ENCODE measurements around the gene LTBP1. TPM values are rescaled to one million over a fixed set of nuclear protein-coding genes. Genes with fewer than 3 reads are reported as not detected.

The LTBP1 gene
- total RNA-seq, 2 donors from 2014 or later = 19.4 to 23.1 TPM

DNA sequence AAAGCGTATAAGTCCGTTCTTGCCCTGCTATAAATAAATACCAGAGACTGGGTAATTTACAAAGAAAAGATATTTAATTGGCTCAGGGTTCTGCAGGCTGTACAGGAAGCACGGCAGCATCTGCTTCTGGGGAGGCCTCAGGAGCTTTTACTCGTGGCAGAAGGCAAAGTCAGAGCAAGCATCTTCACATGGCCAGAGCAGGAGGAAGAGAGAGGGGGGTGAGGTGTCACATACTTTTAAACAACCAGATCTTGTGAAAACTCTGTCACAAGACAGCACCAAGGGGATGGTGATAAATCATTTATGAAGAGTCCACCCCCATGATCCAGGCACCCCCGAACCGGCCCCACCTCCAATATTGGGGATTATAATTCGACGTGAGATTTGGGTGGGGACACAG lies 130.6 kb downstream of the LTBP1 start:
- Histone ChIP-seq H3K9ac (ENCODE audit: low read depth in 2 of 2, low read length in 2 of 2) (no peak overlapping the region), H3K27ac (no peak overlapping the region), H3K4me3 (no peak overlapping the region), H3K4me1 (no peaks in the 10 kb centered on the region), H3K36me3 (no peaks in the 10 kb centered on the region), H3K27me3 (no peaks in the 10 kb centered on the region), H3K9me3 (no peaks in the 10 kb centered on the region)
- intact Hi-C loops (cut with DNase I) = no loop called here
- DNase-seq = no peak
- TF ChIP-seq, protein P1, sequence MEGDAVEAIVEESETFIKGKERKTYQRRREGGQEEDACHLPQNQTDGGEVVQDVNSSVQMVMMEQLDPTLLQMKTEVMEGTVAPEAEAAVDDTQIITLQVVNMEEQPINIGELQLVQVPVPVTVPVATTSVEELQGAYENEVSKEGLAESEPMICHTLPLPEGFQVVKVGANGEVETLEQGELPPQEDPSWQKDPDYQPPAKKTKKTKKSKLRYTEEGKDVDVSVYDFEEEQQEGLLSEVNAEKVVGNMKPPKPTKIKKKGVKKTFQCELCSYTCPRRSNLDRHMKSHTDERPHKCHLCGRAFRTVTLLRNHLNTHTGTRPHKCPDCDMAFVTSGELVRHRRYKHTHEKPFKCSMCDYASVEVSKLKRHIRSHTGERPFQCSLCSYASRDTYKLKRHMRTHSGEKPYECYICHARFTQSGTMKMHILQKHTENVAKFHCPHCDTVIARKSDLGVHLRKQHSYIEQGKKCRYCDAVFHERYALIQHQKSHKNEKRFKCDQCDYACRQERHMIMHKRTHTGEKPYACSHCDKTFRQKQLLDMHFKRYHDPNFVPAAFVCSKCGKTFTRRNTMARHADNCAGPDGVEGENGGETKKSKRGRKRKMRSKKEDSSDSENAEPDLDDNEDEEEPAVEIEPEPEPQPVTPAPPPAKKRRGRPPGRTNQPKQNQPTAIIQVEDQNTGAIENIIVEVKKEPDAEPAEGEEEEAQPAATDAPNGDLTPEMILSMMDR (IDR thresholded peaks at IDR 0.05) = no peak

DNA sequence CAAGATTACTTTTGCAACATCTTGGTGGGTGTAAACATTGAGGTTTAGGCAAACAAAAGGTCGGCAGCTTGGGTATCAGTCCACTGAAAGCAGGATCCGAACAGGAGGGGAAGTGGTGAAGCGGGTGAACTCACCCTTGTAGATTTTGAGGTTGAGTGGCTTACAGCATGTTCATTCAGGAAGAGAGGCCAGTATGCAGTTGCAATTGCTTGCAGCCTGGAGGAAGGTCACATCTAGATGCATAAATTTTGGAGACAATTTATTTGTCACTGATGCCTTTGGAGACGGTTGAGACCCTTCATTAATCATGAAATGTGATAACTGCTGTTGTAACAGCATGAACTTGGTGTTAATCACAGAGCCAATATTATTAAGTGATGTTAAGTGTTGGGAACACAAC lies 131.1 kb downstream of the LTBP1 start:
- Histone ChIP-seq H3K36me3 (no peaks in the 10 kb centered on the region), H3K9me3 (no peaks in the 10 kb centered on the region), H3K27ac (no peak overlapping the region), H3K4me3 (no peak overlapping the region), H3K9ac (ENCODE audit: low read depth in 2 of 2, low read length in 2 of 2) (no peak overlapping the region), H3K27me3 (no peaks in the 10 kb centered on the region), H3K4me1 (no peaks in the 10 kb centered on the region)
- TF ChIP-seq, protein P1 (IDR thresholded peaks at IDR 0.05) = no peak
- no peak for DNase-seq
- intact Hi-C loops (cut with DNase I) = no loop called here

DNA sequence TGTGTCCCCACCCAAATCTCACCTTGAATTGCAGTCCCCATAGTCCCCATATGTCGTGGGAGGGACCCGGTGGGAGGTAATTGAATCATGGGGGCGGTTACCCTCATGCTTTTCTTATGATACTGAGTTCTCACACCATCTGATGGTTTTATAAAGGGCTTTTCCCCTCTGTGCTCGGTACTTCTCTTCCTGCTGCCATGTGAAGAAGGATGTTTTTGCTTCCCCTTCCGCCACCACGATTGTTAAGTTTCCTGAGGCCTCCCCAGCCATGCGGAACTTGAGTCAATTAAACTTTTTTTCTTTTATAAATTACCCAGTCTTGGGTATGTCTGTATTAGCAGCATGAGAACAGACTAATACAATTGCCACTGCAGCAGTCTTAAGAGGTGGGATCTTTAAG lies 134.9 kb downstream of the LTBP1 start:
- no peaks in the 10 kb centered on the region for H3K27me3 ChIP-seq
- DNase-seq = no peak
- H3K9me3 ChIP-seq = no peaks in the 10 kb centered on the region
- H3K4me3 ChIP-seq = no peak overlapping the region
- H3K27ac ChIP-seq = no peak overlapping the region
- intact Hi-C loops (cut with DNase I) = no loop called here
- H3K9ac ChIP-seq (ENCODE audit: low read depth in 2 of 2, low read length in 2 of 2) = no peak overlapping the region
- no peaks in the 10 kb centered on the region for H3K4me1 ChIP-seq
- H3K36me3 ChIP-seq = no peaks in the 10 kb centered on the region
- TF ChIP-seq, protein P1 (IDR thresholded peaks at IDR 0.05) = no peak

DNA sequence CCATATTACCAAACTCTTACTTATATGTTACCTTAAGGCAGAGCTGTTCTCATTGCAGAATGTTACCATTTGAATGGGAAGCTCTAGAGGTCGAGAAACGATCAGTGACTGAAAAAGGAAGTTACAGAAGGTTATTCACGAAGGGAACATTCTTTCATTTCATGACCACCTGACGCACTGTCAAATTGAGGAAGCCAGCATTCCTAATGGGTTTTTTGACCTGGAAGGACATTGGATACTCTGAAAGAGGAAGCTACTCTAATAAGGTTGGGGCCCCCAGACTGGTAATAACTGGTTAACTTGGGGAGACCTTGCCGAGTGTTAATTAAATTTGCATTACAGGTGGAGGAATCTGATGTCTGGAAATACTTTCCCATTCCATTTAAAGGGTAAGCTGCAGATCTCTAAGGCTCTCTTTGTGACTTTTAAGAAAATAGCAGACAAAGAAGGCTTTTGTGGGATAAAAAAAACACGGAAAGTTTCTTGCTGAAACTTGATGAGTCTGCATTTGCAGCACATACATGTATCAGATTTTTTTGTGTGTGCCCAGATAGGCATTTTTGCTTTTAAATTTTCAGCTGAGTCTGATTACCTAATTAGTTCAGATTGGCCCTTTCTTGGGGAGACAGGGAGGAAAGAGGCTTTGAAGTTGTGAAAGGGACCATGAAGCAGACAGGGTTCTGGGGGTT lies 137.1 kb downstream of the LTBP1 start:
- Histone ChIP-seq H3K27ac (no peak overlapping the region), H3K9ac (ENCODE audit: low read depth in 2 of 2, low read length in 2 of 2) (no peak overlapping the region), H3K36me3 (no peaks in the 10 kb centered on the region), H3K9me3 (no peaks in the 10 kb centered on the region), H3K27me3 (no peaks in the 10 kb centered on the region), H3K4me3 (no peak overlapping the region), H3K4me1 (no peaks in the 10 kb centered on the region)
- intact Hi-C loops (cut with DNase I) = no loop called here
- TF ChIP-seq, protein P1 (IDR thresholded peaks at IDR 0.05) = no peak
- DNase-seq = no peak

DNA sequence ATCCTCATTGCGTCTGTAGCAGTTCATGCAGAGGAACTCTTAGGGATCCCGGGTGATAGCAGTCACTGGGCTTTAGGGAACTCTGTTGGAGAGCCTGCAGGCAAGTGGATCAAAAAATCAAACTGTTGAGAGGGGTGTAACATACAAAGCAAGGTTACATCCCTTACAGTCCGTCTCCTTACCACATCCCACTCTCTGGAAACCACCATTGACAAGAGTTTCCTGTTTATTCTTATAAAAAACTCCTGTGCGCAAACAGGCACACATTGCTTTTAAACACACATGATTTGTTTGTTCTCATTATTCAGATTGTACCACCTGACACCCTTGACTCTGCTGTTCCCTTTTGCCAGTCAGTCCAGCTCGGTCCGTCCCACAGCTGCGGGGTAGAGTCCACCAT lies 137.7 kb downstream of the LTBP1 start:
- DNase-seq = no peak
- H3K4me1 ChIP-seq = no peaks in the 10 kb centered on the region
- H3K4me3 ChIP-seq = no peak overlapping the region
- no peaks in the 10 kb centered on the region for H3K36me3 ChIP-seq
- no peak overlapping the region for H3K9ac ChIP-seq (ENCODE audit: low read depth in 2 of 2, low read length in 2 of 2)
- H3K9me3 ChIP-seq = no peaks in the 10 kb centered on the region
- H3K27me3 ChIP-seq = no peaks in the 10 kb centered on the region
- intact Hi-C loops (cut with DNase I) = no loop called here
- no peak overlapping the region for H3K27ac ChIP-seq
- TF ChIP-seq, protein P1 (IDR thresholded peaks at IDR 0.05) = no peak
